K562 (cell line): ENCODE results near the gene NOSTRIN. TPM values are rescaled to one million over a fixed set of nuclear protein-coding genes. Genes with fewer than 3 reads are reported as not detected.

Source experiments
- ATAC-seq: fragments of 200-7000 bp; cut with Tn5 transposase; 3 replicates; pipeline ENCODE4 v1.9.1; 2020; ENCODE audit warnings: moderate library complexity
- BruUV-seq: library from RNA; stranded (reverse); fragments of 400-500 nt; replicated peaks from 2 replicates; lab custom pipeline; 2021; lab: Mats Ljungman, UMichigan
- CTCF ChIA-PET: fragments of 300-600 bp; formaldehyde crosslinking; extraction: SDS; loops from one replicate; lab custom pipeline; 2021; ENCODE audit warnings: low intra/inter-chr PET ratio; lab: Yijun Ruan, JAX
- POLR2A ChIA-PET: fragments of 300-600, 350-650 bp; sonication (Branson Sonifier 250); formaldehyde crosslinking; extraction: SDS; loops from one replicate; lab custom pipeline; 2021; ENCODE audit warnings: antibody characterized with exemption, inconsistent platforms; lab: Yijun Ruan, JAX
- DNase-seq, 4 experiments: peaks; one replicate each; pipeline versions ENCODE4 v3.0.0 to v3.0.0-alpha.2; 2011 to 2018; ENCODE audit warnings: low spot score in 3 of 4, mixed read lengths in 3 of 4; ENCODE audit errors: extremely low read depth in 1 of 4
- FAIRE-seq: peaks from 2 replicates; lab custom pipeline; 2011; peaks lifted over from hg19 to GRCh38; lab: Jason Lieb, UNC
- H2AFZ ChIP-seq: 2 replicates; pipeline ENCODE4 v1.6.0; 2011; ENCODE audit warnings: low read depth, low read length, control low read depth, inconsistent platforms
- H3K27ac ChIP-seq: fragments of 200-600 bp; 3 replicates; pipeline ENCODE4 v1.8.0; 2011; ENCODE audit warnings: low read depth, mild to moderate bottlenecking, control low read depth, inconsistent platforms, low read length, moderate library complexity, mixed read lengths; ENCODE audit errors: extremely low read depth
- H3K27me3 ChIP-seq, 2 experiments: fragments of 300-600 bp in 1 of 2; 2 replicates in 1 of 2; 3 replicates in 1 of 2; pipeline versions ENCODE4 v1.6.0 to v1.8.0; 2011; ENCODE audit warnings: inconsistent platforms in 2 of 2, low read length in 2 of 2, mild to moderate bottlenecking in 1 of 2, mixed read lengths in 1 of 2, moderate library complexity in 1 of 2; ENCODE audit not compliant: control insufficient read depth in 2 of 2, insufficient read depth in 2 of 2
- H3K36me3 ChIP-seq: fragments of 300-600 bp; 3 replicates; pipeline ENCODE4 v1.8.0; 2011; ENCODE audit warnings: mild to moderate bottlenecking, low read length, inconsistent platforms; ENCODE audit not compliant: control insufficient read depth, insufficient read depth
- H3K4me1 ChIP-seq, 2 experiments: fragments of 200-600 bp in 1 of 2; replicated peaks in 1 of 2; 2 replicates in 1 of 2; 3 replicates in 1 of 2; pipeline versions ENCODE4 v1.5.1 to v1.8.0; 2011; ENCODE audit warnings: inconsistent platforms in 2 of 2, low read length in 2 of 2, mild to moderate bottlenecking in 1 of 2, mixed read lengths in 1 of 2, moderate library complexity in 1 of 2; ENCODE audit not compliant: control insufficient read depth in 2 of 2, insufficient read depth in 2 of 2
- H3K4me2 ChIP-seq: 2 replicates; pipeline ENCODE4 v1.6.1; 2011; ENCODE audit warnings: low read length, control low read depth, inconsistent platforms, mixed read lengths; ENCODE audit not compliant: insufficient read depth
- H3K4me3 ChIP-seq: fragments of 200-600 bp; sonication (generic), shearing (Covaris generic); 2 replicates; pipeline ENCODE4 v1.5.1; 2016; ENCODE audit warnings: control low read depth, inconsistent platforms
- H3K79me2 ChIP-seq: fragments of 200-600 bp; 3 replicates; pipeline ENCODE4 v1.8.0; 2011; ENCODE audit warnings: low read length, inconsistent platforms; ENCODE audit not compliant: control insufficient read depth, insufficient read depth
- H3K9ac ChIP-seq, 2 experiments: 2 replicates each; pipeline versions ENCODE4 v1.6.0 to v1.6.1; 2011; ENCODE audit warnings: low read depth in 2 of 2, low read length in 2 of 2, control low read depth in 1 of 2, inconsistent platforms in 1 of 2, mild to moderate bottlenecking in 1 of 2, mixed read lengths in 1 of 2; ENCODE audit not compliant: insufficient read depth in 1 of 2
- H3K9me1 ChIP-seq: one replicate; pipeline ENCODE4 v1.6.0; 2011; ENCODE audit warnings: inconsistent platforms, mild to moderate bottlenecking, low read length, moderate library complexity; ENCODE audit not compliant: control insufficient read depth, insufficient read depth
- H3K9me3 ChIP-seq: replicated peaks from 2 replicates; pipeline ENCODE4 v1.5.1; 2011; ENCODE audit warnings: low read depth, low read length, inconsistent platforms; ENCODE audit not compliant: control insufficient read depth, insufficient read depth
- H4K20me1 ChIP-seq: replicated peaks from 2 replicates; pipeline ENCODE4 v1.6.1; 2011; ENCODE audit warnings: low read length, inconsistent platforms, mixed read lengths; ENCODE audit not compliant: control insufficient read depth, insufficient read depth
- CBFA2T3 ChIP-seq: fragments of 450-650 bp; IDR thresholded peaks from 2 replicates; pipeline ENCODE4 v1.6.1; 2017
- CBX8 ChIP-seq: fragments of 200-600 bp; sonication (generic); IDR thresholded peaks from 2 replicates; pipeline ENCODE4 v1.6.1; 2012; ENCODE audit warnings: borderline replicate concordance, mixed run types, low read depth, mild to moderate bottlenecking, moderate library complexity, mixed read lengths, low read length, control low read depth, inconsistent platforms; ENCODE audit not compliant: poor library complexity, severe bottlenecking; ENCODE audit errors: extremely low read depth
- GTF2F1 ChIP-seq: IDR thresholded peaks from 2 replicates; pipeline ENCODE4 v1.6.1; 2011; ENCODE audit warnings: low read depth, low read length, improper control_type of control experiment
- HMGN3 ChIP-seq: IDR thresholded peaks from 2 replicates; pipeline ENCODE4 v1.6.1; 2011; ENCODE audit warnings: borderline replicate concordance, low read depth, mild to moderate bottlenecking, mixed read lengths, low read length; ENCODE audit not compliant: insufficient read length; ENCODE audit errors: extremely low read depth
- KLF6 ChIP-seq: fragments of 250-450 bp; sonication (Bioruptor Pico); IDR thresholded peaks from 2 replicates; pipeline ENCODE4 v1.4.0; 2020; ENCODE audit warnings: mild to moderate bottlenecking, moderate library complexity, borderline replicate concordance
- MBD2 ChIP-seq: sonication (generic); IDR thresholded peaks from 2 replicates; pipeline ENCODE4 v1.6.1; 2016; ENCODE audit warnings: low read depth, borderline replicate concordance
- MTA3 ChIP-seq: fragments of 450-650 bp; formaldehyde crosslinking; IDR thresholded peaks from 2 replicates; pipeline ENCODE4 v1.6.1; 2017; ENCODE audit warnings: mild to moderate bottlenecking, borderline replicate concordance
- PCBP1 ChIP-seq: fragments of 200-400 bp; formaldehyde crosslinking; IDR thresholded peaks from 2 replicates; pipeline ENCODE4 v1.6.1; 2018; ENCODE audit warnings: mild to moderate bottlenecking, low read depth, low read length; ENCODE audit not compliant: poor library complexity, severe bottlenecking
- PTTG1 ChIP-seq: fragments of 450-650 bp; IDR thresholded peaks from 2 replicates; pipeline ENCODE4 v1.6.1; 2016; ENCODE audit warnings: low read depth, mild to moderate bottlenecking, missing genetic modification characterization, missing compliant biosample characterization
- SAP30 ChIP-seq: fragments of 200-600 bp; sonication (generic); IDR thresholded peaks from 2 replicates; pipeline ENCODE4 v1.6.1; 2012; ENCODE audit warnings: borderline replicate concordance, low read depth, mild to moderate bottlenecking, moderate library complexity, low read length, control low read depth, inconsistent platforms; ENCODE audit not compliant: insufficient read depth, poor library complexity, severe bottlenecking
- TEAD1 ChIP-seq, 2 experiments: fragments of 450-650 bp in 1 of 2; sonication (generic) in 1 of 2; formaldehyde crosslinking; IDR thresholded peaks; 2 replicates each; pipeline versions ENCODE4 v1.4.0 to v1.8.0; 2020 to 2022; ENCODE audit warnings: mild to moderate bottlenecking in 2 of 2, missing genetic modification reagents in 1 of 2
- ZBTB7A ChIP-seq: IDR thresholded peaks from 2 replicates; pipeline ENCODE4 v1.6.1; 2011; ENCODE audit warnings: low read depth, mild to moderate bottlenecking, low read length, moderate library complexity, borderline replicate concordance; ENCODE audit not compliant: control insufficient read depth
- ZNF24 ChIP-seq: fragments of 450-650 bp; IDR thresholded peaks from 2 replicates; pipeline ENCODE4 v1.6.1; 2016
- ZNF695 ChIP-seq: fragments of 450-650 bp; formaldehyde crosslinking; IDR thresholded peaks from 2 replicates; pipeline ENCODE4 v1.4.0; 2020; ENCODE audit warnings: mild to moderate bottlenecking, moderate library complexity
- WGBS: fragments of 100-300 bp; shearing (Covaris generic); methylation state at CpG from one replicate; pipeline ENCODE4 v1.1.6; 2016; ENCODE audit warnings: low coverage, mixed read lengths; ENCODE audit not compliant: insufficient coverage; ENCODE audit errors: missing lambda C conversion rate; 5-methylcytosine and 5-hydroxymethylcytosine counted together
- in situ Hi-C: fragments of 300-500 bp; cut with MboI; formaldehyde crosslinking; loops from 4 replicates; pipeline ENCODE4 v1.15.0; 2018; ENCODE audit warnings: inconsistent platforms, mixed read lengths
- intact Hi-C: fragments of 100-400 bp; cut with micrococcal nuclease; formaldehyde crosslinking; loops from 2 replicates; pipeline ENCODE4 v1.14.2; 2022
- polyA plus RNA-seq, 8 experiments: library from polyadenylated mRNA; depleted of rRNA in 4 of 8; stranded (reverse) in 5 of 8; unstranded in 3 of 8; fragments of >200 nt; fragmentation: Nextera tagmentation in 2 of 8; fragmentation: Illumina TruSeq in 1 of 8; extraction: Ambion mirVana in 2 of 8; extraction: Trizol in 1 of 8; gene quantifications; 2 replicates each; pipeline versions ENCODE4 v1.2.1 to v1.2.3, GENCODE V29; 2011 to 2014; ENCODE audit warnings: inconsistent platforms in 1 of 8, missing spikeins in 1 of 8
- total RNA-seq, 7 experiments: library from RNA; depleted of rRNA in 6 of 7; stranded (reverse); fragments of >200 nt in 6 of 7; fragmentation: Illumina TruSeq in 2 of 7; extraction: Trizol in 2 of 7; gene quantifications; 2 replicates each; pipeline versions ENCODE4 v1.2.1 to v1.2.3, GENCODE V29; 2011 to 2021; ENCODE audit warnings: low replicate concordance in 1 of 7
- TF ChIP-seq, protein P1 (sequence below): sonication (generic); formaldehyde crosslinking; IDR thresholded peaks from 2 replicates; pipeline ENCODE4 v1.8.1; 2022; ENCODE audit warnings: missing genetic modification reagents
- TF ChIP-seq, protein P2 (sequence below): sonication (generic); formaldehyde crosslinking; IDR thresholded peaks from 2 replicates; pipeline ENCODE4 v1.9.0; 2022; ENCODE audit warnings: mild to moderate bottlenecking, missing genetic modification reagents
- TF ChIP-seq, protein P3 (sequence below), 2 experiments: fragments of 450-650 bp; IDR thresholded peaks; 2 replicates each; pipeline ENCODE4 v1.6.1; 2018; ENCODE audit warnings: mild to moderate bottlenecking in 2 of 2, low read depth in 1 of 2; ENCODE audit not compliant: partially characterized antibody in 2 of 2

Gene NOSTRIN
- total and polyA plus RNA-seq, 9 of the 15 experiments (the other 6 are each of a cell fraction or from before 2014, with no cell fraction given): 26.7 to 82.9 (median 56.3) TPM

DNA sequence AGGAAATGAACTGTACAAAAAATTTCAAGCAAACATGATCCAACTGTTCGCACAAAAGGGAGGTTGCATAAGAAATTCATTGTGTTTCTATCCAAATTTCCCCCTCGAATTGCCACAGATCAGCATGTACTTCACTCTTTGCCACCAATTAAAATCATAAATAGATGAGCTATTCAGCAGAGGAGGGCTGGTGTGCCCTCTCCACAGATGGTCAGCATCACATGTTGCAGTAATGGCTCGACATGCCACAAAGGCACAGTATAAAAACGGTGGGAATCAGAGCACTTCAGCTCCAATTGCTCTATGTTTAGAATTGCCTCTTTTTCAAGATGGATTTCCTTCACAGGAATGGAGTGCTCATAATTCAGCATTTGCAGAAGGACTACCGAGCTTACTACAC is 98.6 kb downstream of the NOSTRIN start, which contains the start of gene G6PC2:
TSS of gene G6PC2 (plus strand) at position 289 of the 400 bp plus-strand sequence. CDS start at position 330, 41 bp downstream.
- FAIRE-seq (no peak), ATAC-seq (no peak), DNase-seq (no peak)
- 36% methylated on average over 5 of the region's 5 CpGs for WGBS
- BruUV-seq: no TSS peak
- Histone ChIP-seq H3K4me1 (peaks cover 0 to 6% of the 10 kb centered on the region in 2 experiments; a peak in 2 of 5 replicates), H3K4me2 (no peak within 1 kb of the TSS), H3K9me1 (no peaks in the 10 kb centered on the region), H3K9me3 (no peaks in the 10 kb centered on the region), H3K27ac (no peak within 1 kb of the TSS), H3K36me3 (no peaks in the 10 kb centered on the region), H2AFZ (0 out of 2 replicates have a peak within 1 kb of the TSS, but pooled peaks have one; percentile 2), H3K9ac (no peak within 1 kb of the TSS), H3K79me2 (no peaks in the 10 kb centered on the region), H3K4me3 (no peak within 1 kb of the TSS), H4K20me1 (no peaks in the 10 kb centered on the region), H3K27me3 (no peaks in the 10 kb centered on the region)
- ChIA-PET POLR2A (interaction anchor here (0.7 to 1.1 kb wide), 2 partner anchors 10 to 11 kb away, joined by 4 read pairs; partner anchors contain the start of gene SPC25), CTCF (no interaction called here)
- intact Hi-C loops: no loop called here
- in situ Hi-C loops: loop anchor here (25.0 kb wide), 1 partner anchor 964 kb away; no protein-coding TSS in a partner anchor
- TF ChIP-seq, protein P1, sequence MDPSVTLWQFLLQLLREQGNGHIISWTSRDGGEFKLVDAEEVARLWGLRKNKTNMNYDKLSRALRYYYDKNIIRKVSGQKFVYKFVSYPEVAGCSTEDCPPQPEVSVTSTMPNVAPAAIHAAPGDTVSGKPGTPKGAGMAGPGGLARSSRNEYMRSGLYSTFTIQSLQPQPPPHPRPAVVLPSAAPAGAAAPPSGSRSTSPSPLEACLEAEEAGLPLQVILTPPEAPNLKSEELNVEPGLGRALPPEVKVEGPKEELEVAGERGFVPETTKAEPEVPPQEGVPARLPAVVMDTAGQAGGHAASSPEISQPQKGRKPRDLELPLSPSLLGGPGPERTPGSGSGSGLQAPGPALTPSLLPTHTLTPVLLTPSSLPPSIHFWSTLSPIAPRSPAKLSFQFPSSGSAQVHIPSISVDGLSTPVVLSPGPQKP (CRISPR knock-in tag): no peak
- TF ChIP-seq ZNF695 (CRISPR knock-in tag): no peak
- TF ChIP-seq PTTG1 (tag): no peak
- no peak for TF ChIP-seq SAP30
- TF ChIP-seq ZBTB7A: no peak
- TF ChIP-seq TEAD1 (CRISPR knock-in tag; IDR thresholded peaks at IDR 0.05): no peak
- TF ChIP-seq PCBP1: no peak
- TF ChIP-seq, protein P2, sequence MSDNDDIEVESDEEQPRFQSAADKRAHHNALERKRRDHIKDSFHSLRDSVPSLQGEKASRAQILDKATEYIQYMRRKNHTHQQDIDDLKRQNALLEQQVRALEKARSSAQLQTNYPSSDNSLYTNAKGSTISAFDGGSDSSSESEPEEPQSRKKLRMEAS (CRISPR knock-in tag): no peak
- no peak for TF ChIP-seq GTF2F1
- no peak for TF ChIP-seq CBX8
- no peak for TF ChIP-seq MBD2
- TF ChIP-seq MTA3: no peak
- no peak for TF ChIP-seq CBFA2T3
- no peak for TF ChIP-seq ZNF24
- TF ChIP-seq HMGN3: no peak
- no peak for TF ChIP-seq KLF6 (CRISPR knock-in tag)
- TF ChIP-seq, protein P3, sequence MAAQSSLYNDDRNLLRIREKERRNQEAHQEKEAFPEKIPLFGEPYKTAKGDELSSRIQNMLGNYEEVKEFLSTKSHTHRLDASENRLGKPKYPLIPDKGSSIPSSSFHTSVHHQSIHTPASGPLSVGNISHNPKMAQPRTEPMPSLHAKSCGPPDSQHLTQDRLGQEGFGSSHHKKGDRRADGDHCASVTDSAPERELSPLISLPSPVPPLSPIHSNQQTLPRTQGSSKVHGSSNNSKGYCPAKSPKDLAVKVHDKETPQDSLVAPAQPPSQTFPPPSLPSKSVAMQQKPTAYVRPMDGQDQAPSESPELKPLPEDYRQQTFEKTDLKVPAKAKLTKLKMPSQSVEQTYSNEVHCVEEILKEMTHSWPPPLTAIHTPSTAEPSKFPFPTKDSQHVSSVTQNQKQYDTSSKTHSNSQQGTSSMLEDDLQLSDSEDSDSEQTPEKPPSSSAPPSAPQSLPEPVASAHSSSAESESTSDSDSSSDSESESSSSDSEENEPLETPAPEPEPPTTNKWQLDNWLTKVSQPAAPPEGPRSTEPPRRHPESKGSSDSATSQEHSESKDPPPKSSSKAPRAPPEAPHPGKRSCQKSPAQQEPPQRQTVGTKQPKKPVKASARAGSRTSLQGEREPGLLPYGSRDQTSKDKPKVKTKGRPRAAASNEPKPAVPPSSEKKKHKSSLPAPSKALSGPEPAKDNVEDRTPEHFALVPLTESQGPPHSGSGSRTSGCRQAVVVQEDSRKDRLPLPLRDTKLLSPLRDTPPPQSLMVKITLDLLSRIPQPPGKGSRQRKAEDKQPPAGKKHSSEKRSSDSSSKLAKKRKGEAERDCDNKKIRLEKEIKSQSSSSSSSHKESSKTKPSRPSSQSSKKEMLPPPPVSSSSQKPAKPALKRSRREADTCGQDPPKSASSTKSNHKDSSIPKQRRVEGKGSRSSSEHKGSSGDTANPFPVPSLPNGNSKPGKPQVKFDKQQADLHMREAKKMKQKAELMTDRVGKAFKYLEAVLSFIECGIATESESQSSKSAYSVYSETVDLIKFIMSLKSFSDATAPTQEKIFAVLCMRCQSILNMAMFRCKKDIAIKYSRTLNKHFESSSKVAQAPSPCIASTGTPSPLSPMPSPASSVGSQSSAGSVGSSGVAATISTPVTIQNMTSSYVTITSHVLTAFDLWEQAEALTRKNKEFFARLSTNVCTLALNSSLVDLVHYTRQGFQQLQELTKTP (IDR thresholded peaks at IDR 0.05; ENCODE audit: low read depth in 1 of 2, partially characterized antibody in 2 of 2): no peak
